Measurements from ENCODE around the gene CCSER1.
"Not testable (repeated sequence)": the region's sequence is repeated elsewhere in the genome, so short reads cannot be mapped to it uniquely, and the experiment has no call there.

Gene CCSER1

GRCh38 chr4:90855111-90855510 is 727.9 kb downstream of the CCSER1 start:
- DNase-seq = no peak

- DNase-seq = no peak
Observed at GRCh38 chr4:90857081-90857820, 730.1 kb downstream of the CCSER1 start.

- no peak for DNase-seq
Observed at GRCh38 chr4:90875791-90876190, 748.6 kb downstream of the CCSER1 start.

- DNase-seq = peak; percentile 35
Observed at GRCh38 chr4:90876296-90876695, 749.1 kb downstream of the CCSER1 start.

GRCh38 chr4:90883519-90883918 is 756.3 kb downstream of the CCSER1 start:
- no peak for DNase-seq

GRCh38 chr4:90888571-90888970 is 761.4 kb downstream of the CCSER1 start:
- no peak for DNase-seq

- no peak for DNase-seq
Observed at GRCh38 chr4:90889171-90889570, 762.0 kb downstream of the CCSER1 start.

GRCh38 chr4:90903413-90903812 is 776.2 kb downstream of the CCSER1 start:
- DNase-seq = peak; percentile 40

- DNase-seq = no peak
Observed at GRCh38 chr4:90904021-90904420, 776.8 kb downstream of the CCSER1 start.

- no peak for DNase-seq
Observed at GRCh38 chr4:90906239-90906638, 779.0 kb downstream of the CCSER1 start.

- DNase-seq = not testable (repeated sequence)
Observed at GRCh38 chr4:90911724-90912434, 784.7 kb downstream of the CCSER1 start.

- no peak for DNase-seq
Observed at GRCh38 chr4:90922174-90922573, 795.0 kb downstream of the CCSER1 start.

- DNase-seq = no peak
Observed at GRCh38 chr4:90926957-90927356, 799.8 kb downstream of the CCSER1 start.

- no peak for DNase-seq
Observed at GRCh38 chr4:90943311-90943710, 816.1 kb downstream of the CCSER1 start.

GRCh38 chr4:90946945-90947344 is 819.8 kb downstream of the CCSER1 start:
- no peak for DNase-seq

GRCh38 chr4:90950385-90950841 is 823.2 kb downstream of the CCSER1 start:
- DNase-seq = peak; percentile 29

- peak; percentile 42 for DNase-seq
Observed at GRCh38 chr4:90951037-90951436, 823.8 kb downstream of the CCSER1 start.

- DNase-seq = no peak
Observed at GRCh38 chr4:90958256-90958895, 831.2 kb downstream of the CCSER1 start.

- DNase-seq = no peak
Observed at GRCh38 chr4:90960433-90960832, 833.2 kb downstream of the CCSER1 start.

GRCh38 chr4:90960840-90961239 is 833.6 kb downstream of the CCSER1 start:
- no peak for DNase-seq

GRCh38 chr4:90970021-90970420 is 842.8 kb downstream of the CCSER1 start:
- no peak for DNase-seq

GRCh38 chr4:90977726-90978125 is 850.5 kb downstream of the CCSER1 start:
- no peak for DNase-seq

GRCh38 chr4:90979556-90979955 is 852.4 kb downstream of the CCSER1 start:
- DNase-seq = peak; percentile 84

- DNase-seq = no peak
Observed at GRCh38 chr4:90982813-90983212, 855.6 kb downstream of the CCSER1 start.

Data from DMS79 treated with DMSO at 0.1 percent for 48 hours (cell line).